NCI-H2107 (cell line): ENCODE results near the gene SREBF1.

Source experiments
- DNase-seq: peaks from one replicate; lab custom pipeline; 2025; lab: John Stamatoyannopoulos, UW

Gene SREBF1

GRCh38 chr17:17841601-17842025 lies 4.8 kb upstream of the SREBF1 start:
- DNase-seq: no peak

GRCh38 chr17:17840751-17841591 lies 4.2 kb upstream of the SREBF1 start:
- DNase-seq: no peak

- DNase-seq: peak; percentile 65
Measured at GRCh38 chr17:17839791-17840707, 3.3 kb upstream of the SREBF1 start.

- no peak for DNase-seq
Measured at GRCh38 chr17:17837966-17838962, 1.5 kb upstream of the SREBF1 start.

GRCh38 chr17:17837380-17837821 lies 615 bp upstream of the SREBF1 start:
- no peak for DNase-seq

GRCh38 chr17:17836250-17836817 lies 452 bp downstream of the SREBF1 start:
- DNase-seq: peak; percentile 81

- no peak for DNase-seq
Measured at GRCh38 chr17:17835415-17836249, 1.2 kb downstream of the SREBF1 start.

GRCh38 chr17:17834974-17835373 lies 1.8 kb downstream of the SREBF1 start:
- no peak for DNase-seq

GRCh38 chr17:17833658-17834357 lies 3.0 kb downstream of the SREBF1 start:
- no peak for DNase-seq

- DNase-seq: no peak
Measured at GRCh38 chr17:17832032-17832363, 4.8 kb downstream of the SREBF1 start.

GRCh38 chr17:17831208-17832031 lies 5.4 kb downstream of the SREBF1 start:
- no peak for DNase-seq

GRCh38 chr17:17830740-17831207 lies 6.0 kb downstream of the SREBF1 start:
- DNase-seq: no peak

- no peak for DNase-seq
Measured at GRCh38 chr17:17830269-17830567, 6.6 kb downstream of the SREBF1 start.

- no peak for DNase-seq
Measured at GRCh38 chr17:17827826-17828621, 8.8 kb downstream of the SREBF1 start.

GRCh38 chr17:17826942-17827785 lies 9.6 kb downstream of the SREBF1 start:
- no peak for DNase-seq

GRCh38 chr17:17826342-17826713 lies 10.5 kb downstream of the SREBF1 start:
- no peak for DNase-seq
